ENCODE measurements around the gene SEC61B. TPM values are rescaled to one million over a fixed set of nuclear protein-coding genes. Genes with fewer than 3 reads are reported as not detected.

SEC61B gene
- total RNA-seq, 3 donors from 2014 or later, result 86.3 to 121 (median 92.9) TPM

GRCh38 chr9:99262949-99263418 is 40.9 kb downstream of the SEC61B start:
- Histone ChIP-seq H3K36me3 (no peaks in the 10 kb centered on the region), H3K4me3 (no peak overlapping the region), H3K9me3 (no peaks in the 10 kb centered on the region), H3K27ac (no peak overlapping the region), H3K27me3 (no peaks in the 10 kb centered on the region), H3K4me1 (no peaks in the 10 kb centered on the region)
- intact Hi-C loops (cut with DNase I; ENCODE audit: low total_unique reads), result no loop called here
- TF ChIP-seq CTCF (IDR thresholded peaks at IDR 0.05) (no peak), POLR2AphosphoS5 (IDR thresholded peaks at IDR 0.05) (no peak), POLR2A (IDR thresholded peaks at IDR 0.05) (no peak)
- DNase-seq (ENCODE audit: low spot score in 2 of 2), result no peak

GRCh38 chr9:99264070-99264680 is 42.1 kb downstream of the SEC61B start:
- intact Hi-C loops (cut with DNase I; ENCODE audit: low total_unique reads), result no loop called here
- H3K4me3 ChIP-seq, result no peak overlapping the region
- no peaks in the 10 kb centered on the region for H3K27me3 ChIP-seq
- no peaks in the 10 kb centered on the region for H3K36me3 ChIP-seq
- DNase-seq (ENCODE audit: low spot score in 2 of 2), result no peak
- no peaks in the 10 kb centered on the region for H3K4me1 ChIP-seq
- no peaks in the 10 kb centered on the region for H3K9me3 ChIP-seq
- no peak for TF ChIP-seq POLR2AphosphoS5 (IDR thresholded peaks at IDR 0.05)
- TF ChIP-seq POLR2A (IDR thresholded peaks at IDR 0.05), result no peak
- TF ChIP-seq CTCF (IDR thresholded peaks at IDR 0.05), result no peak
- no peak overlapping the region for H3K27ac ChIP-seq

- Histone ChIP-seq H3K36me3 (no peaks in the 10 kb centered on the region), H3K9me3 (no peaks in the 10 kb centered on the region), H3K4me1 (no peaks in the 10 kb centered on the region), H3K27me3 (no peaks in the 10 kb centered on the region), H3K4me3 (no peak overlapping the region), H3K27ac (no peak overlapping the region)
- intact Hi-C loops (cut with DNase I; ENCODE audit: low total_unique reads), result no loop called here
- TF ChIP-seq POLR2A (IDR thresholded peaks at IDR 0.05) (no peak), CTCF (IDR thresholded peaks at IDR 0.05) (no peak), POLR2AphosphoS5 (IDR thresholded peaks at IDR 0.05) (no peak)
- no peak for DNase-seq (ENCODE audit: low spot score in 2 of 2)
Measured at GRCh38 chr9:99265691-99266090, 43.6 kb downstream of the SEC61B start.

- Histone ChIP-seq H3K4me3 (peak overlapping the region in 1 of 3 donors; percentile 14), H3K27ac (no peak overlapping the region)
- intact Hi-C loops (cut with DNase I; ENCODE audit: low total_unique reads), result no loop called here
Measured at GRCh38 chr9:99266255-99267023, 44.4 kb downstream of the SEC61B start.

More at GRCh38 chr9:99266255-99267023, 44.4 kb downstream of the SEC61B start:
- peak in 2 of 3 donors; percentile 57 to 75 for TF ChIP-seq CTCF (IDR thresholded peaks at IDR 0.05)
- TF ChIP-seq POLR2A (IDR thresholded peaks at IDR 0.05), result no peak
- no peaks in the 10 kb centered on the region for H3K36me3 ChIP-seq
- no peaks in the 10 kb centered on the region for H3K4me1 ChIP-seq
- H3K27me3 ChIP-seq, result no peaks in the 10 kb centered on the region
- peak in 1 of 2 donors; percentile 58 for DNase-seq (ENCODE audit: low spot score in 2 of 2)
- H3K9me3 ChIP-seq, result no peaks in the 10 kb centered on the region
